Suprapubic skin (tissue), 4 donors: ENCODE data around the gene SARS2. TPM values are rescaled to one million over a fixed set of nuclear protein-coding genes. Genes with fewer than 3 reads are reported as not detected.

Experiments used
- DNase-seq, 2 donors: peaks; one replicate each; pipeline ENCODE4 v3.0.0-alpha.2; 2019; ENCODE audit warnings: low spot score in 2 of 2
- H3K27ac ChIP-seq: fragments of 200-600 bp; sonication (generic); one replicate; pipeline ENCODE4 v1.5.1; 2019
- H3K27me3 ChIP-seq: fragments of 200-600 bp; sonication (generic); one replicate; pipeline ENCODE4 v1.5.1; 2019
- H3K36me3 ChIP-seq: fragments of 200-600 bp; sonication (generic); one replicate; pipeline ENCODE4 v1.5.1; 2019
- H3K4me1 ChIP-seq: fragments of 200-600 bp; sonication (generic); one replicate; pipeline ENCODE4 v1.5.1; 2019
- H3K4me3 ChIP-seq: fragments of 200-600 bp; sonication (generic); one replicate; pipeline ENCODE4 v1.5.1; 2019; ENCODE audit warnings: mild to moderate bottlenecking
- H3K9me3 ChIP-seq: fragments of 200-600 bp; sonication (generic); one replicate; pipeline ENCODE4 v1.5.1; 2019
- CTCF ChIP-seq, 2 donors: fragments of 200-600 bp in 1 of 2; fragments of 450-650 bp in 1 of 2; sonication (generic) in 1 of 2; IDR thresholded peaks; one replicate each; pipeline ENCODE4 v1.5.1; 2016 to 2019; ENCODE audit warnings: antibody characterized with exemption in 2 of 2, mild to moderate bottlenecking in 1 of 2, moderate library complexity in 1 of 2
- EP300 ChIP-seq: sonication (generic); formaldehyde crosslinking; IDR thresholded peaks from one replicate; pipeline ENCODE4 v1.6.1; 2017; ENCODE audit warnings: antibody characterized with exemption
- POLR2A ChIP-seq, 2 donors: fragments of 450-650 bp; IDR thresholded peaks; one replicate each; pipeline ENCODE4 v1.6.1; 2017; ENCODE audit warnings: antibody characterized with exemption in 2 of 2, mild to moderate bottlenecking in 2 of 2, moderate library complexity in 2 of 2
- POLR2AphosphoS5 ChIP-seq, 3 donors: sonication (generic); formaldehyde crosslinking; IDR thresholded peaks; one replicate each; pipeline ENCODE4 v1.6.1; 2017; ENCODE audit warnings: antibody characterized with exemption in 3 of 3
- WGBS: methylation state at CpG from one replicate; pipeline ENCODE4 v1.1.5; 2018; 5-methylcytosine and 5-hydroxymethylcytosine counted together
- total RNA-seq, 4 donors: library from RNA; depleted of rRNA; stranded (reverse); fragments of >200 nt; gene quantifications; one replicate each; pipeline ENCODE4 v1.1.0, GENCODE V29; 2016

The SARS2 gene
- total RNA-seq, 4 donors from 2014 or later = 18.5 to 36.4 (median 29.2) TPM

- H3K4me3 ChIP-seq = no peak overlapping the region
- H3K9me3 ChIP-seq = no peaks in the 10 kb centered on the region
- WGBS = 96% methylated on average over 5 of the region's 6 CpGs
- no peaks in the 10 kb centered on the region for H3K36me3 ChIP-seq
- peaks cover 32% of the 10 kb centered on the region for H3K4me1 ChIP-seq
- no peak for DNase-seq
- H3K27me3 ChIP-seq = no peaks in the 10 kb centered on the region
- no peak for TF ChIP-seq CTCF (IDR thresholded peaks at IDR 0.05)
- TF ChIP-seq EP300 = no peak
- TF ChIP-seq POLR2A (IDR thresholded peaks at IDR 0.05) = no peak
- TF ChIP-seq POLR2AphosphoS5 (IDR thresholded peaks at IDR 0.05) = no peak
- no peak overlapping the region for H3K27ac ChIP-seq
Measured at GRCh38 chr19:38868551-38868950, 62.0 kb downstream of the SARS2 start.

- Histone ChIP-seq H3K4me3 (no peak overlapping the region), H3K9me3 (no peaks in the 10 kb centered on the region), H3K4me1 (peaks cover 43% of the 10 kb centered on the region), H3K27me3 (no peaks in the 10 kb centered on the region), H3K36me3 (no peaks in the 10 kb centered on the region), H3K27ac (no peak overlapping the region)
- no peak for DNase-seq
- WGBS = 87% methylated on average over 10 of the region's 10 CpGs
- TF ChIP-seq CTCF (IDR thresholded peaks at IDR 0.05) (no peak), EP300 (no peak), POLR2AphosphoS5 (IDR thresholded peaks at IDR 0.05) (no peak), POLR2A (IDR thresholded peaks at IDR 0.05) (no peak)
Measured at GRCh38 chr19:38867171-38867780, 63.3 kb downstream of the SARS2 start.

Other genes with a start within 250 kb of the SARS2 start
- gene CAPN12, start 186.3 kb downstream of the SARS2 start, total RNA-seq = 10 to 100 TPM in 3 of 4 donors, 1 to 10 TPM in 1; 8.0 to 31.3 (median 15.7) TPM
- 1,000 to 10,000 TPM in 1 of 4 donors, 100 to 1,000 TPM in 2, 10 to 100 TPM in 1; 51.3 to 1,491 (median 446) TPM for gene LGALS7, start 157.2 kb downstream of the SARS2 start, total RNA-seq
- gene LGALS7B, start 141.6 kb downstream of the SARS2 start, total RNA-seq = 1,000 to 10,000 TPM; 1,712 to 6,564 (median 4,773) TPM
- gene LGALS4, start 117.8 kb downstream of the SARS2 start, total RNA-seq = 1 to 10 TPM in 3 of 4 donors, under 1 TPM in 1; 0.39 to 8.2 (median 1.6) TPM
- 100 to 1,000 TPM in 1 of 4 donors, 10 to 100 TPM in 3; 77.6 to 250 (median 86.4) TPM for gene ECH1, start 99.0 kb downstream of the SARS2 start, total RNA-seq
- gene HNRNPL, start 80.8 kb downstream of the SARS2 start, total RNA-seq = 100 to 1,000 TPM; 178 to 227 (median 200) TPM
- gene RINL, start 52.5 kb downstream of the SARS2 start, total RNA-seq = 10 to 100 TPM in 2 of 4 donors, 1 to 10 TPM in 2; 5.1 to 17.2 (median 9.2) TPM
- gene SIRT2, start 31.1 kb downstream of the SARS2 start, total RNA-seq = 100 to 1,000 TPM in 1 of 4 donors, 10 to 100 TPM in 3; 90.4 to 100 (median 96.2) TPM
- 10 to 100 TPM; 18.1 to 25.4 (median 21.1) TPM for gene NFKBIB, start 30.8 kb downstream of the SARS2 start, total RNA-seq
- 1 to 10 TPM in 2 of 4 donors, under 1 TPM in 1, not detected in 1; 0.85 to 3.1 (median 1.3) TPM for gene CCER2, start 18.6 kb downstream of the SARS2 start, total RNA-seq
- 10 to 100 TPM; 19.0 to 40.5 (median 35.2) TPM for gene MRPS12, start 181 bp upstream of the SARS2 start, total RNA-seq
- 10 to 100 TPM; 11.3 to 35.1 (median 20.4) TPM for gene FBXO17, start 45.0 kb upstream of the SARS2 start, total RNA-seq
- 10 to 100 TPM; 12.0 to 37.9 (median 26.1) TPM for gene FBXO27, start 101.8 kb upstream of the SARS2 start, total RNA-seq
- gene ACP7, start 153.6 kb upstream of the SARS2 start, total RNA-seq = 10 to 100 TPM; 15.0 to 24.1 (median 18.0) TPM
- 10 to 100 TPM; 20.7 to 25.3 (median 23.6) TPM for gene PAK4, start 195.0 kb upstream of the SARS2 start, total RNA-seq